Colonic mucosa (tissue), 4 donors: ENCODE measurements around the gene FRZB. TPM values are rescaled to one million over a fixed set of nuclear protein-coding genes. Genes with fewer than 3 reads are reported as not detected.

Source experiments
- DNase-seq: peaks from one replicate; pipeline ENCODE4 v3.0.0-alpha.2; 2020
- H3K27ac ChIP-seq: fragments of 200-600 bp; one replicate; pipeline ENCODE4 v1.8.0; 2021
- H3K27me3 ChIP-seq: fragments of 200-600 bp; one replicate; pipeline ENCODE4 v1.8.0; 2021
- H3K36me3 ChIP-seq: fragments of 200-600 bp; one replicate; pipeline ENCODE4 v1.8.0; 2021
- H3K4me1 ChIP-seq: fragments of 200-600 bp; one replicate; pipeline ENCODE4 v1.8.0; 2021; ENCODE audit warnings: mild to moderate bottlenecking
- H3K4me3 ChIP-seq: fragments of 200-600 bp; one replicate; pipeline ENCODE4 v1.8.0; 2021
- H3K9ac ChIP-seq, 2 donors: one replicate each; pipeline ENCODE4 v1.7.0; 2013; ENCODE audit warnings: control low read depth in 2 of 2, low read depth in 2 of 2, low read length in 2 of 2
- H3K9me3 ChIP-seq: fragments of 200-600 bp; one replicate; pipeline ENCODE4 v1.8.0; 2021
- intact Hi-C: fragments of 100-400 bp; cut with DNase I; formaldehyde crosslinking; loops from one replicate; pipeline ENCODE4 v1.14.1; 2022
- total RNA-seq, 2 donors: library from RNA; stranded (reverse); fragmentation: NEBNext Ultra II Directional in 1 of 2; extraction: Animal tissue kit (Norgen Biotek cat#: 25700) in 1 of 2; gene quantifications; one replicate each; pipeline ENCODE4 v1.2.1, GENCODE V29; 2021
- TF ChIP-seq, protein P1 (sequence below): fragments of 200-600 bp; IDR thresholded peaks from one replicate; pipeline ENCODE4 v1.8.0; 2022; ENCODE audit warnings: antibody characterized with exemption, mild to moderate bottlenecking
- donor health status: healthy.
- donor health status: DM: no; HTN: no; CAD: no.
- donor health status: DM: no; HTN: no; CAD: no.

FRZB gene
- total RNA-seq, 2 donors from 2014 or later = 12.8 to 26.8 TPM

DNA sequence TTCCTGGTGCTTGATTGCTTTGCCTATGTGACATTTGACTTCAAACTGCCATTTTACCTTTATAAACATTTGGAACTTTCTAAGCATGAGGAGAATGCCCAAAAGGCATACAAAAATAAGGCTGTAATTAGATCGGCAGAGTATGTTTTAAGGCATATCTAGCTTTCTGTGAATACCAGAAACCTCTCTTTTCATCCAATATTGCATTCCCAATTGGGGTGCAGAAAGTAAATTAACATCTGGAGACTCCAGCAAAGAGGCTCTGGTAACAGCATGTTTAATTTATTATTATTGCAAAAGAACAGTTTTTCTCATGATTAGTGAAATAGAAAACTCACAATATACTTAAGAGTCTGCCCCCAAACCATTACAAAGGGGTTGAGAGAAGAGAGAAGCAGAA is 32.1 kb downstream of the FRZB start:
- no peak for DNase-seq
- Histone ChIP-seq H3K27ac (no peak overlapping the region), H3K4me1 (no peaks in the 10 kb centered on the region), H3K36me3 (no peaks in the 10 kb centered on the region), H3K4me3 (no peak overlapping the region), H3K27me3 (no peaks in the 10 kb centered on the region), H3K9ac (no peak overlapping the region), H3K9me3 (no peaks in the 10 kb centered on the region)
- TF ChIP-seq, protein P1, sequence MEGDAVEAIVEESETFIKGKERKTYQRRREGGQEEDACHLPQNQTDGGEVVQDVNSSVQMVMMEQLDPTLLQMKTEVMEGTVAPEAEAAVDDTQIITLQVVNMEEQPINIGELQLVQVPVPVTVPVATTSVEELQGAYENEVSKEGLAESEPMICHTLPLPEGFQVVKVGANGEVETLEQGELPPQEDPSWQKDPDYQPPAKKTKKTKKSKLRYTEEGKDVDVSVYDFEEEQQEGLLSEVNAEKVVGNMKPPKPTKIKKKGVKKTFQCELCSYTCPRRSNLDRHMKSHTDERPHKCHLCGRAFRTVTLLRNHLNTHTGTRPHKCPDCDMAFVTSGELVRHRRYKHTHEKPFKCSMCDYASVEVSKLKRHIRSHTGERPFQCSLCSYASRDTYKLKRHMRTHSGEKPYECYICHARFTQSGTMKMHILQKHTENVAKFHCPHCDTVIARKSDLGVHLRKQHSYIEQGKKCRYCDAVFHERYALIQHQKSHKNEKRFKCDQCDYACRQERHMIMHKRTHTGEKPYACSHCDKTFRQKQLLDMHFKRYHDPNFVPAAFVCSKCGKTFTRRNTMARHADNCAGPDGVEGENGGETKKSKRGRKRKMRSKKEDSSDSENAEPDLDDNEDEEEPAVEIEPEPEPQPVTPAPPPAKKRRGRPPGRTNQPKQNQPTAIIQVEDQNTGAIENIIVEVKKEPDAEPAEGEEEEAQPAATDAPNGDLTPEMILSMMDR = no peak
- intact Hi-C loops = no loop called here

DNA sequence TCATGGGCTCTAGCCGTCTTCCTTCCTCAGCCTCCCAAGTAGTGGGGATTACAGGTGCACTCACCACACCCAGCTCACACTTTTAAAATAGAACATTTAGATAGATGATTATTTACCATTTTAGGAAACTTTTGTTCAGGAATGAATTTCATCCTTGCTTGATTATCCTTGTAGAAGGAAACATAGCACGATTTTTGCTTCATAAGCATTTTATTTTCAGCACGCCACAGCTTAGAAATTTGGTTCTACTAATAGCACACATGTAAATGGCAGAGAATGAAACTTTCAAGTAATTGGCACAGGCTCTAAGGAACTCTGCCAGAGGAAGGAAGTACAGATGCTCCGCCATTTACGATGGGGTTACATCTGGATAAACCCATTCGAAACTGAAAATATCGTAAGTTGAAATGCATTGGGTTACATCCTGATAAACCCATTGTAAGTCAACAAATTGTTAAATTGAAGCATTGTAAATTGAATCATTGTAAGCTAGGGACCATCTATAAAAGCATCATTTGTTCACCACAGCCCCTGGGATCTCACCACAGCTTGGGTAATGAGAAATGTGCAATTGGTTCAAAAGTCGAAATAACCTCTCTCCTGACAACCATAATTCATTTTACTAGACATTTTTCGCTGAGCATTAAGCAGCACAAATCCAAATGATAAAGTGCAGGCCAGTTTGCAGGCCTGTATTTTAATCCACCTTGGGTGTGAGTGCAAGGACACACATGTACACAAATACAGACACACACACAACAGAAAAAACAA is 33.2 kb downstream of the FRZB start:
- DNase-seq = no peak
- Histone ChIP-seq H3K9me3 (no peaks in the 10 kb centered on the region), H3K4me3 (no peak overlapping the region), H3K27ac (no peak overlapping the region), H3K9ac (no peak overlapping the region), H3K27me3 (no peaks in the 10 kb centered on the region), H3K36me3 (no peaks in the 10 kb centered on the region), H3K4me1 (no peaks in the 10 kb centered on the region)
- TF ChIP-seq, protein P1 = no peak
- intact Hi-C loops = no loop called here

DNA sequence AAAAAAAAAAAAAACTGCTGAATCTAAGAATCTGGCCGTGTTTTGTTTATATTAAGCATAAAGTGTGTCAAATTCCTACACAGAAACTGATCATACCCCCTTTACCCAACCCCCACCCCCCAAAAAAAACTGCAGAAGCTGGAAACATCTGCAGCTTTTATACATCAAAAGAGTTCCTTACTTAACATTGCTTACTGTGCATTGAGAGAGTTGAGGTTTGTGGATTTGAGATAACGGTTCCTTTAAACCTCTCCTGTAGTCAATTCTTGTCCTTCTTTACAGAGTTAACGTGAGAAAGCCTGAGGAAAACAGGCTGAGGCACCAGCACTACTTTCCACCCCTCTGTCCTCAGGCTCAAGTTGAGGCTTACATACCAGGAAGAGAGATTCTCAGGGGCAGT is 34.5 kb downstream of the FRZB start:
- no peak for DNase-seq
- intact Hi-C loops = no loop called here
- H3K36me3 ChIP-seq = no peaks in the 10 kb centered on the region
- H3K4me3 ChIP-seq = no peak overlapping the region
- no peaks in the 10 kb centered on the region for H3K4me1 ChIP-seq
- no peaks in the 10 kb centered on the region for H3K27me3 ChIP-seq
- H3K27ac ChIP-seq = no peak overlapping the region
- TF ChIP-seq, protein P1 = no peak
- no peaks in the 10 kb centered on the region for H3K9me3 ChIP-seq
- no peak overlapping the region for H3K9ac ChIP-seq

DNA sequence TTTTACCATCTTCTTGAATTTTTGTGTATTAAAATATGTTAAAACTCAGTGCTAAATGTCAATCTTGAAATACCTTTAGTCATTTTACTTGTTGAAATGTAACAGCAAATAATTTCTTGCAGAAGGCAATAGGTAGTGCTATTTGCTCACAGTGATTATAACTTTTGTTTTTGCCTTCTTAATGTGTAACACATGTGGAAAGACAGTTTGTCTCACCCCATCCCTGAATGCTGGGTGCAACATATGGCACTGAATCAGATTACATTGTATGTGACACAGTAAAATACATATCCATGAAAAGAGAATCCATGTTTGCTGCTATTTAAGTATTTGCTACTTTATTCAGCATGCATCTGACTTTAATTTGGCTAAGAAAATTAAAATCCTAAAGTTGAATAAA is 35.3 kb downstream of the FRZB start:
- H3K4me1 ChIP-seq = no peaks in the 10 kb centered on the region
- H3K27ac ChIP-seq = no peak overlapping the region
- H3K27me3 ChIP-seq = no peaks in the 10 kb centered on the region
- TF ChIP-seq, protein P1 = no peak
- no peak overlapping the region for H3K4me3 ChIP-seq
- no peaks in the 10 kb centered on the region for H3K9me3 ChIP-seq
- intact Hi-C loops = no loop called here
- no peak for DNase-seq
- H3K36me3 ChIP-seq = no peaks in the 10 kb centered on the region
- H3K9ac ChIP-seq = no peak overlapping the region

DNA sequence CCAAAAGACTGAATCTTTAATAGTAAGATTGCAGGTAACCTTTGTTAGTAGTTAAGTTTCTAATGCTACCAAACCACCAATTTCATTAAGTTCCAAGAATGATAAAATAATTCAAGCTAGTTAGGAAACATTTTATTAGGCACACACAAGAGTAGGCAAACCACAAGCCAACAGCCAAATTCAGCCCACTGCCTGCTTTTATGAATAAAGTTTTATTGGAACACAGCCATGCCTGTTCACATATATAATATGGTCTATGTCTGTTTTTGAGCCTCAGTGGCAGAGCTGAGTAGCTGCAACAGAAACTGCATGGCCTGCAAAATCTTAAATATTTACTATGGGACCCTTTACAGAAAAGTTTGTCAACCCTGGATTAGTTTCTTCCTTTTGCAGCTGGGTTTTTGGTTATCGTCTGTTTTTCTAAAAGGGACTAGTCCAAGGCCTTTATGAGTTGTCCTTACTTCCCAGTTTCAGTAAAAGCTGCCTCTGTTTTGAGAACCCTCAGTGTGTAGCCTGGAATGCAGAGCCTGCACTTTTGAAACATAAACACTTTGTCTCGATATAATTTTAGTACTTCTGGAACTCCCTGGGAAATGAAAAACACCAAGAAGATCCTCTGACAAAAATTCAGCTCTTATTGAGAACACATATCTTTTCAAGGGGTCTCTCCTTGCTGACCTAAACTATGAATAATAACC is 39.1 kb downstream of the FRZB start:
- TF ChIP-seq, protein P1 = no peak
- intact Hi-C loops = no loop called here
- Histone ChIP-seq H3K36me3 (no peaks in the 10 kb centered on the region), H3K4me1 (no peaks in the 10 kb centered on the region), H3K9ac (no peak overlapping the region), H3K27ac (no peak overlapping the region), H3K4me3 (no peak overlapping the region), H3K27me3 (no peaks in the 10 kb centered on the region), H3K9me3 (no peaks in the 10 kb centered on the region)
- no peak for DNase-seq
